NOMO-1 treated with DMSO at 0.1 percent for 48 hours (cell line): ENCODE data around the gene SMARCE1.
A peak's percentile ranks its signal among the peaks of the same experiment; 100 is the strongest.
"Not testable (repeated sequence)": the region's sequence is repeated elsewhere in the genome, so short reads cannot be mapped to it uniquely, and the experiment has no call there.

ENCODE experiments used
- DNase-seq: peaks from one replicate; lab custom pipeline; 2025; ENCODE audit not compliant: unreplicated experiment; lab: John Stamatoyannopoulos, UW

SMARCE1 gene

DNA sequence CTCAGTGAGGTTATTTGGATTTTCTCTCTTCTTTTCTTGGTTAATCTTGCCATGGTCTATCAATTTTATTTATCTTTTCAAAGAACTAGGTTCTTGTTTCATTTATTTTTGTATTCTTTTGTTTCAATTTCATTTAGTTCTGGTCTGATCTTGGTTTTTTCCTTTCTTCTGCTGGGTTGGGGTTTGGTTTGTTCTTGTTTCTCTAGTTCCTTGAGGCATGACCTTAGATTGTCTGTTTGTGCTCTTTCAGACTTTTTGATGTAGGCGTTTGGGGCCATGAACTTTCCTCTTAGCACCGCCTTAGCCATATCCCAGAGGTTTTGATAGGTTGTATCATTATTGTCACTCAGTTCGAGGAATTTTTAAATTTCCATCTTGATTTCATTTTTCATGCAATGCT, 61.4 kb downstream of the SMARCE1 start:
- DNase-seq: not testable (repeated sequence)

DNA sequence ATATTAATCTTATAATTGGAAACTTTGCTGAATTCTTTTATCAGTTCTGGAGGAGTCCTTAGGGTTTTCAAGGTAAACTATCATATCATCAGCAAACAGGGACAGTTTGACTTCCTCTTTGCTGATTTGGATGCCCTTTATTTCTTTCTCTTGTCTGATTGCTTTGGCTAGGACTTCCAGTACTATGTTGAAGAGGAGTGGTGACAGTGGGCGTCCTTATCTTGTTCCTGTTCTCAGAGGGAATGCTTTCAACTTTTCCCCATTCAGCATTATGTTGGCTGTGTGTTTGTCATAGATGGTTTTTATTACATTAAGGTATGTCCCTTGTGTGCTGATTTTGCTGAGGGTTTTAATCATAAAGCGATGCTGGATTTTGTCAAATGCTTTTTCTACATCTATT, 62.7 kb downstream of the SMARCE1 start:
- DNase-seq: not testable (repeated sequence)

DNA sequence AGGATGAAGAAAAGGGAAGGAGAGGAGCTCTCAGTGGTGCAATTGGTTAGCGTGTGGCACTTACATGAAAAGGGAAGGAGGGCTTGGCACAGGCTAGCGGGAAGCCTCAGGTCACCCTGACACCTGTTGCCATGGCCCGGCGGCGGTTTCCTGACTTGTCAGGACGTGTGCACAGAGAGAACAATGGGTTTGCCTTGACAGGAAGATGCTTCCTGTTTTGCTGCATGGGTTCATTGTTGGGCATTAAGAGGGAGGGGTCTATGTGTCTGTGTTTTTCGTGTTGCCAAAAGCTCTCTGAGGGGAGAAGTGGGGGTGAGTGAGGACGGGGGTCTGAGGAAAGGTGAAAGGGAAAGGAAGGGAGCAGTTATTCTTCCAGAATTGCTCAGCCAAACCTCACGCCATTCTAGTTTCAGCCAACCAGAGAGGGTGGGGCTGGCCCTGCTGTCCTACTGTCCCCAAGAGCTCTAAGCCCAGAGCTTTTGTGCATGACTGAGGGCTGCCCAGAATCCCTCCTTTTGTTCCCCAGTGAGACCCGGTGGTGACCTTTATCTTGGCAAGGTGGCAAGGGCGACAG, 65.2 kb downstream of the SMARCE1 start:
- peak; percentile 78 for DNase-seq

DNA sequence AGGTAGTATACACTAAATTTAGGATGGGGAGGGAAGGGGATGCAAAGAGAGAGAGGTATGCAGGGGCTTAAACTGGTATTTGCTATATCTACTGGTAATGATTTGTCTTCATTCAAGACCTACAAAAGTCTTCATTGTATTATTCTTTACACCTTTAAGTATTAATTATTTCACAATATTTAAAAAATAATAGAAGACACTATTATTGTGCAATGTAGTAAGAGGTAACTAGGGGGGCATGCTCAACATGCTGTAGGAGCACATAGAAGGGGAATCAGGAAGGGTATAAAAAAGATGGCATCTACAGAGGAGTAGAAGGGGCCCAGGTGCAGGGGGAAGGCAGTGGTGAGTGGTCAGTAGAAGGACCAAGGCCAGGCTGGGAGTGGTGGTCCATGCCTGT, 67.5 kb downstream of the SMARCE1 start:
- DNase-seq: no peak

DNA sequence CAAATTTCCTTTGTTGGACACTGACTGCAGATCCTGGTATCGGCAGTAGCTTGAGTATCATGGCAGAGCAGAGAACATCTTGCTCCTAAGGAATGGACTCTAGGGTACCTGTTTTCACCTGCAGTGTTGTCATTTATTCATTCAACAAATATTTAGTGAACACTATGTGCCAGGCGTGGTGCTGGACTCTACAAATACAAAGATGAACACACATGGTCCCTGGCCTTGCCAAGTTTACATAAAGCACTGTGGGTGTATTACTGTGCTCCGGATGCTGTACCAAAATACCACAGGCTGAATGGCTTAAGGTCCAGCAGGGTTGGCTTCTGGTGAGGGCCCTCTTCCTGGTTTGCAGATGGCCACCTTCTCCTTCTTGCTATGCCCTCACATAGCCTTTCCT, 68.1 kb downstream of the SMARCE1 start:
- DNase-seq: no peak

DNA sequence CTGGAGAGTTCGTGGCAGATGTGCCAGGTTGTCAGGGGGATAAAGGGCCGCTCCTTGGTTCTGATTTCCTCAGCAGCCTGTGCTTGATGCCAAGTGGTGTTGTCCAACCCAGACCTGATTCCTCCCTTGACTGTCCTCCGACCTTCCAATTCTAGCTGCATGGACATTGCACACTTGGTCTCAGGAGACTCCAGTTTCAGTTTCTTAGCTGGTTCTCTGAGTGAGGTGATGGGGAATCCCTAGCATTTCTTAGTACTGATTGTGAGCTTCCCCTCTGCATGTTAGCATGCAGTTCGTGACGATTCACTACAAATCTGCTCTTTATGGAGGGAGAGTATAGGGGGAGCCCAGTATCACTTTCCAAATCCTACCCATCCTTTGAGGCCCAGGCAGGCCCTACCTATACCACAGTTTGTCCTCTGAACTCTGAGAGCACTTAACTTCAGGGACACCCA, 70.0 kb downstream of the SMARCE1 start:
- DNase-seq: no peak

DNA sequence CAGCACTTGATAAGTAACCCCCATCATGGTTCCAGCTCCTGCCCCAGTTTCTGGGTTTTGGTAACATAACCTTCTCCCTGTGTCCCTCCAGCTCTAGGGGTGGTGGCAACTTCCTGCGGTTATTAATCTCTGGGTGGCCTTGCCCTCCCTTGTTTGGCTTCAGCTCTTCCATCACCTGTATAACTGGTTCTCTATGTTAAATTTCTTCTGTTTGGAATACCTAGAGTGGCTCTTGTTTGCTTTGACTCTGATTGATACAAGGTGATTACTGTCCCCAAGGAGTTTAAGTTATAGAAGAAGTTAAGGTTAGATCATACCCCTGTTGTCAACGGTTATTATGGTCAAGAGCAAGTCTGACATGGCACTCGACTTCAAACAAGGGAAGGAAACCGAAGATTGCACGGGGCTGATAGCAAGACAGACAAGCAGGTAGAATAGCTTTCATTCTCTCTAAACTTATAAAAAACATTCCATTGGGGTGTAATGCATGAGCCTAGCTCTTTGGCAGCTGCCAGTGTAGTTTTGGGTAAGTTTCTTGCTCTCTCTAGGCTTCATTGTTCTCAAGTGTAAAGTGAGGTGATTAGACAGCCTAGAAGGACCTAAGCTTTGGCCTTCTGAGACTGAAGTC, 71.4 kb downstream of the SMARCE1 start:
- DNase-seq: no peak
